Fibroblast of the aortic adventitia (primary cell): ENCODE results near the gene LIG4. TPM values are rescaled to one million over a fixed set of nuclear protein-coding genes. Genes with fewer than 3 reads are reported as not detected.

Experiments
- DNase-seq: peaks from one replicate; pipeline ENCODE4 v3.0.0-alpha.2; 2010; ENCODE audit warnings: low read depth
- H3K4me3 ChIP-seq: 2 replicates; pipeline ENCODE4 v1.5.1; 2011; ENCODE audit warnings: low read depth, mild to moderate bottlenecking, control low read depth, low read length, moderate library complexity
- total RNA-seq: library from RNA; depleted of rRNA; stranded (reverse); fragments of >200 nt; gene quantifications from 2 replicates; pipeline ENCODE4 v1.2.3, GENCODE V29; 2012; ENCODE audit warnings: low replicate concordance
- TF ChIP-seq, protein P1 (sequence below): IDR thresholded peaks from 2 replicates; pipeline ENCODE4 v1.5.1; 2011; ENCODE audit warnings: mild to moderate bottlenecking, low read length, control low read depth, inconsistent platforms; ENCODE audit not compliant: insufficient read depth

Gene LIG4
- total RNA-seq, 1 donor, result 10.8 TPM

- TF ChIP-seq, protein P1, sequence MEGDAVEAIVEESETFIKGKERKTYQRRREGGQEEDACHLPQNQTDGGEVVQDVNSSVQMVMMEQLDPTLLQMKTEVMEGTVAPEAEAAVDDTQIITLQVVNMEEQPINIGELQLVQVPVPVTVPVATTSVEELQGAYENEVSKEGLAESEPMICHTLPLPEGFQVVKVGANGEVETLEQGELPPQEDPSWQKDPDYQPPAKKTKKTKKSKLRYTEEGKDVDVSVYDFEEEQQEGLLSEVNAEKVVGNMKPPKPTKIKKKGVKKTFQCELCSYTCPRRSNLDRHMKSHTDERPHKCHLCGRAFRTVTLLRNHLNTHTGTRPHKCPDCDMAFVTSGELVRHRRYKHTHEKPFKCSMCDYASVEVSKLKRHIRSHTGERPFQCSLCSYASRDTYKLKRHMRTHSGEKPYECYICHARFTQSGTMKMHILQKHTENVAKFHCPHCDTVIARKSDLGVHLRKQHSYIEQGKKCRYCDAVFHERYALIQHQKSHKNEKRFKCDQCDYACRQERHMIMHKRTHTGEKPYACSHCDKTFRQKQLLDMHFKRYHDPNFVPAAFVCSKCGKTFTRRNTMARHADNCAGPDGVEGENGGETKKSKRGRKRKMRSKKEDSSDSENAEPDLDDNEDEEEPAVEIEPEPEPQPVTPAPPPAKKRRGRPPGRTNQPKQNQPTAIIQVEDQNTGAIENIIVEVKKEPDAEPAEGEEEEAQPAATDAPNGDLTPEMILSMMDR, result peak; percentile 37
- no peak overlapping the region for H3K4me3 ChIP-seq
- DNase-seq, result peak; percentile 13
Measured at GRCh38 chr13:108176685-108177274, 38.6 kb downstream of the LIG4 start.

GRCh38 chr13:108168929-108169328 is 46.4 kb downstream of the LIG4 start:
- H3K4me3 ChIP-seq, result no peak overlapping the region
- TF ChIP-seq, protein P1, result no peak
- no peak for DNase-seq

DNA sequence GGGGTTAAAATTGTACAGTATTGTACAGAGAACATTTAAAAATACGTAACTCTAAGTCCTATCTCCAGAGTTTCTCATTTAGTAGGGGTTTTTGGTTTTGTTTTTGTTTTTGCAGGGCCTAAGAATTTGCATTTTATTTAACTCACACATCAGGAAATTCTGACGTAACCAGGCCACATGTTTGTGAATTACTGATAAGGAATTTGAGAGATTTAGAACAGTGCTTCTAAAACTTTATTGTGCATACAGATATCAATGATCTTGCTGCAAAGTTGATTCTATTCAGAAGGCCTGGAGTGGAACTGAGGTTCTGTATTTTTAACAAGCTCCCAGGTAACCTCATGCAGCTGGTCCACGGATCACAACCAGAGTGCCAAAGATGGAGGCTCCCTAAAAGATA is 49.3 kb downstream of the LIG4 start:
- H3K4me3 ChIP-seq, result no peak overlapping the region
- TF ChIP-seq, protein P1, result no peak
- no peak for DNase-seq

DNA sequence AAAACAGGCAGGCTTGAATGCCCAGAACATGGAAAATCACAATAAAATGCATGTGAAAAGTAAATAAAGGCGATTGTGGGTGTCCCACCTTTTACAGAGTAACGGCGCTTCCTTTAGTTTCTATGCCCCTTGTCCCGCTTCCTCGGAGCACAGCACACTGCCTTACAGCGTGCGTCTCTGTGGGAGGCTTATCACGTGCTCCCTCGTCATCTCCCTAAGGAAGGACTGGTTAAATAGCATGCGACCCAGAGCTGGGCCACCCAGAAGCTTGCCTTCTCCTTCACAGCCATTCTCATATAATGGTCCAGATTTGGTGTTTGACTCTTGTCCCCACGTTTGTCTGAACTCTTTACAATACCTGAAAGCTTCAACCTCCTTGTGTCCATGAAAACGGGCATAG is 56.6 kb downstream of the LIG4 start:
- TF ChIP-seq, protein P1, result no peak
- no peak for DNase-seq
- H3K4me3 ChIP-seq, result no peak overlapping the region

Other genes starting within 250 kb of the LIG4 start
- gene ABHD13, start 2.9 kb upstream of the LIG4 start, total RNA-seq, result 6.8 and 10.2 TPM in 2 replicates
- 5.6 and 60.8 TPM in 2 replicates for gene TNFSF13B, start 54.2 kb upstream of the LIG4 start, total RNA-seq